Vagina (tissue), 2 donors: ENCODE data around the gene APH1A.

ENCODE experiments used
- POLR2A ChIP-seq, 2 donors: fragments of 450-650 bp; IDR thresholded peaks; one replicate each; pipeline ENCODE4 v1.6.1; 2017; ENCODE audit warnings: antibody characterized with exemption in 2 of 2, mild to moderate bottlenecking in 2 of 2, moderate library complexity in 2 of 2
- POLR2AphosphoS5 ChIP-seq, 2 donors: sonication (generic); formaldehyde crosslinking; IDR thresholded peaks; one replicate each; pipeline ENCODE4 v1.9.0; 2017; ENCODE audit warnings: antibody characterized with exemption in 2 of 2, mild to moderate bottlenecking in 2 of 2, low read depth in 1 of 2; ENCODE audit not compliant: insufficient read depth in 1 of 2
- TF ChIP-seq, protein P1 (sequence below), 3 experiments: fragments of 450-650 bp in 2 of 3; fragments of 200-600 bp in 1 of 3; sonication (generic) in 1 of 3; IDR thresholded peaks; one replicate each; pipeline ENCODE4 v1.5.1; 2017 to 2019; ENCODE audit warnings: antibody characterized with exemption in 3 of 3, mild to moderate bottlenecking in 2 of 3, moderate library complexity in 2 of 3

DNA sequence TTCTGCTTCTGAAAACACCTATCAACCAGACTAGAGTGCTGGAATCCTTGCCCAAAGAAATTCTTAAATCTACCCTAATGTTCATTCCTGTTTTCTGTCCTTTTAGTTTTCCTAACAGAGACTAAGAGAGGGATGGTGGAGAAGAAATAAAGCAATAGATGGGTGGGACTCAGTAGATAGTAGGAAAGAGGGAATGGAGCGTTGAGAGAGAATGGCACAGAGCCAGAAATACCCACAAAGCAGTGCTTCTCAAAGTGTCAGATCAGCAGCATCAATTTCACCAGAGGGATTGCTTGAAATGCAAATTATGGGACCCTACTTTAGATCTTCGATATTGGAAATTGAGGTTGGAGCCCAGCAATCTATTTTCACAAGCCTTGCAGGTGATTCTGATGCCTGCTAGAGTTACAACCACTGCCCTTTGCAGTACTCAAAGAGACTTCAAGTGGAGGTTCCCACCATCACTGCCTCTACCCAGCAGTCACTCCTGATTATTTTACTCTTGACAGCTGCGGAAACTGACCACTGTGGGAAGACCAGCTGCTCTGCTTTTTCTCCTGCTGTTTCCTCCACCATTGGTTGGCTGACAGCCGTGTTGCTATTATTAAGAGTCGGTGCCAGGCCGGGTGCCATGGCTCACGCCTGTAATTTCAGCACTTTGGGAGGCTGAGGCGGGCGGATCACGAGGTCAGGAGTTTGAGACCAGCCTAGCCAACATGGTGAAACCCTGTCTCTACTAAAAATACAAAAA, 41.1 kb upstream of the APH1A start:
- TF ChIP-seq, protein P1, sequence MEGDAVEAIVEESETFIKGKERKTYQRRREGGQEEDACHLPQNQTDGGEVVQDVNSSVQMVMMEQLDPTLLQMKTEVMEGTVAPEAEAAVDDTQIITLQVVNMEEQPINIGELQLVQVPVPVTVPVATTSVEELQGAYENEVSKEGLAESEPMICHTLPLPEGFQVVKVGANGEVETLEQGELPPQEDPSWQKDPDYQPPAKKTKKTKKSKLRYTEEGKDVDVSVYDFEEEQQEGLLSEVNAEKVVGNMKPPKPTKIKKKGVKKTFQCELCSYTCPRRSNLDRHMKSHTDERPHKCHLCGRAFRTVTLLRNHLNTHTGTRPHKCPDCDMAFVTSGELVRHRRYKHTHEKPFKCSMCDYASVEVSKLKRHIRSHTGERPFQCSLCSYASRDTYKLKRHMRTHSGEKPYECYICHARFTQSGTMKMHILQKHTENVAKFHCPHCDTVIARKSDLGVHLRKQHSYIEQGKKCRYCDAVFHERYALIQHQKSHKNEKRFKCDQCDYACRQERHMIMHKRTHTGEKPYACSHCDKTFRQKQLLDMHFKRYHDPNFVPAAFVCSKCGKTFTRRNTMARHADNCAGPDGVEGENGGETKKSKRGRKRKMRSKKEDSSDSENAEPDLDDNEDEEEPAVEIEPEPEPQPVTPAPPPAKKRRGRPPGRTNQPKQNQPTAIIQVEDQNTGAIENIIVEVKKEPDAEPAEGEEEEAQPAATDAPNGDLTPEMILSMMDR (IDR thresholded peaks at IDR 0.05): no peak
- no peak for TF ChIP-seq POLR2AphosphoS5 (IDR thresholded peaks at IDR 0.05; ENCODE audit: insufficient read depth in 1 of 2, low read depth in 1 of 2)
- no peak for TF ChIP-seq POLR2A (IDR thresholded peaks at IDR 0.05)
